ENCODE results near the gene HOXC13. TPM values are rescaled to one million over a fixed set of nuclear protein-coding genes. Genes with fewer than 3 reads are reported as not detected.
A peak's percentile ranks its signal among the peaks of the same experiment; 100 is the strongest.

HOXC13 gene
- total RNA-seq, 2 experiments from 2014 or later: 0.06 TPM; not detected in 1

DNA sequence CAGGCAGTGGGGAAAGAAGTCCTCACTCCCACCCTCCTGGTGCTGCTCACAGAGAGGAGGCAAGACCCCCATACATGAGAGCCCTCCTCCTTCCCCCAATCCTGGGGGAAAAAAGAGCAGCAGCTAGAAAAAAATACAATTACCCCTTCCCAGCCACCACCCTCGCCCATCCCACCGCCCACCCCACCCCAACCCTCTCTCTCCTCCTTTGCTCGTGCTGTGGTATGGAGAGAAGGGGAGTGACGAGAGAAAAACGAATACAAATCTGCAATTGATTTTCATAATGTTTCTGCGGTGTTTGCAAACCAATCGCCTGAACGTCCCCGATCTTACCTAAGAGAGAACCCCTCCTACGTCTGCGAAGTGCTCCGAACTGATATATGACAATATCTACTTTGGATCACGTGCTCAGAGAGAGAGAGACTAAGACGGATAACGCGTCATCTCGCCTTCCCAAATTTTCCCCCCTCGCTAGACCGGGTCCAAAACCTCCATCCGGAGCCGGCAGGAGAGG, 34.1 kb downstream of the HOXC13 start, which contains the start of gene HOXC11:
TSS of gene HOXC11 (plus strand) at position 405 of the 514 bp plus-strand sequence. CDS start 116 bp downstream, outside the sequence.
- ChIA-PET CTCF (ENCODE audit: unreplicated experiment) (no interaction called here), POLR2A (no interaction called here)
- H3K4me2 ChIP-seq (ENCODE audit: low read length): peak within 1 kb of the TSS; percentile 65

DNA sequence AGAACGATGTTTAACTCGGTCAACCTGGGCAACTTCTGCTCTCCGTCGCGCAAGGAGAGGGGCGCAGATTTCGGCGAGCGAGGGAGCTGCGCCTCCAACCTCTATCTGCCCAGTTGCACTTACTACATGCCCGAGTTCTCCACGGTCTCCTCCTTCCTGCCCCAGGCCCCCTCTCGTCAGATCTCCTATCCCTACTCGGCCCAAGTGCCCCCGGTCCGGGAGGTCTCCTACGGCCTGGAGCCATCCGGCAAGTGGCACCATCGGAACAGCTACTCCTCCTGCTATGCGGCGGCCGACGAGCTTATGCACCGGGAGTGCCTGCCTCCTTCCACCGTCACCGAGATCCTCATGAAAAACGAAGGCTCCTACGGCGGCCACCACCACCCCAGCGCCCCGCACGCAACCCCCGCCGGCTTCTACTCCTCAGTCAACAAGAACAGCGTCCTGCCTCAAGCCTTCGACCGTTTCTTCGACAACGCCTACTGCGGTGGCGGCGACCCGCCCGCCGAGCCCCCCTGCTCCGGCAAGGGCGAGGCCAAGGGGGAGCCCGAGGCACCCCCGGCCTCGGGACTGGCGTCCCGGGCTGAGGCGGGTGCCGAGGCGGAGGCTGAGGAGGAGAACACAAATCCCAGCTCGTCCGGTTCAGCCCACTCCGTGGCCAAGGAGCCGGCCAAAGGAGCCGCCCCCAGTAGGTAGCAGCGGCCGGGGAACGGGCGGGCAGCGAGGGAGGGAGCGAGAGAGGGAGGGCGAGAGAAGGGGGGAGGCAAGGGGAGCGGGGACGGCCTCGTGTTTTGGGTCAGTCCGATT, 34.8 kb downstream of the HOXC13 start:
- ChIA-PET CTCF (ENCODE audit: unreplicated experiment) (interaction anchor here (0.6 to 0.7 kb wide), 2 partner anchors 11 to 205 kb away, joined by 3 to 4 read pairs; no protein-coding TSS in a partner anchor), POLR2A (no interaction called here)
- H4K20me1 ChIP-seq (ENCODE audit: insufficient read depth, low read length): no peaks in the 10 kb centered on the region

More for the DNA sequence above, 34.1 kb downstream of the HOXC13 start, which contains the start of gene HOXC11:
- no peaks in the 10 kb centered on the region for H3K36me3 ChIP-seq (ENCODE audit: insufficient read depth, low read length)
- TF ChIP-seq, protein P1, sequence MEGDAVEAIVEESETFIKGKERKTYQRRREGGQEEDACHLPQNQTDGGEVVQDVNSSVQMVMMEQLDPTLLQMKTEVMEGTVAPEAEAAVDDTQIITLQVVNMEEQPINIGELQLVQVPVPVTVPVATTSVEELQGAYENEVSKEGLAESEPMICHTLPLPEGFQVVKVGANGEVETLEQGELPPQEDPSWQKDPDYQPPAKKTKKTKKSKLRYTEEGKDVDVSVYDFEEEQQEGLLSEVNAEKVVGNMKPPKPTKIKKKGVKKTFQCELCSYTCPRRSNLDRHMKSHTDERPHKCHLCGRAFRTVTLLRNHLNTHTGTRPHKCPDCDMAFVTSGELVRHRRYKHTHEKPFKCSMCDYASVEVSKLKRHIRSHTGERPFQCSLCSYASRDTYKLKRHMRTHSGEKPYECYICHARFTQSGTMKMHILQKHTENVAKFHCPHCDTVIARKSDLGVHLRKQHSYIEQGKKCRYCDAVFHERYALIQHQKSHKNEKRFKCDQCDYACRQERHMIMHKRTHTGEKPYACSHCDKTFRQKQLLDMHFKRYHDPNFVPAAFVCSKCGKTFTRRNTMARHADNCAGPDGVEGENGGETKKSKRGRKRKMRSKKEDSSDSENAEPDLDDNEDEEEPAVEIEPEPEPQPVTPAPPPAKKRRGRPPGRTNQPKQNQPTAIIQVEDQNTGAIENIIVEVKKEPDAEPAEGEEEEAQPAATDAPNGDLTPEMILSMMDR (conservative IDR thresholded peaks at IDR 0.05; ENCODE audit: low read length): no peak
- TF ChIP-seq EZH2phosphoT487 (IDR thresholded peaks at IDR 0.05; ENCODE audit: borderline replicate concordance, low read depth, low read length): no peak
- BruUV-seq (replicated peaks): no TSS peak
- H3K27ac ChIP-seq (ENCODE audit: low read depth, low read length, poor library complexity, severe bottlenecking): no peak within 1 kb of the TSS
- 0 out of 2 replicates have a peak within 1 kb of the TSS, but pooled peaks have one; percentile 77 for H2AFZ ChIP-seq (ENCODE audit: low read length)
- H4K20me1 ChIP-seq (ENCODE audit: insufficient read depth, low read length): no peaks in the 10 kb centered on the region
- peak within 1 kb of the TSS; percentile 71 for H3K4me3 ChIP-seq (ENCODE audit: low read depth, low read length, poor library complexity, severe bottlenecking)
- no peak for DNase-seq (ENCODE audit: low spot score)
- no peaks in the 10 kb centered on the region for H3K79me2 ChIP-seq (ENCODE audit: insufficient read depth, low read depth, low read length)
- H3K9me2 ChIP-seq (ENCODE audit: insufficient read depth, low read length): no peaks in the 10 kb centered on the region
- H3K4me1 ChIP-seq (ENCODE audit: insufficient read depth, low read length, poor library complexity, severe bottlenecking): peaks cover 24% of the 10 kb centered on the region
- H3K9me3 ChIP-seq (ENCODE audit: low read length): no peaks in the 10 kb centered on the region
- intact Hi-C loops (cut with micrococcal nuclease; ENCODE audit: unreplicated experiment): no loop called here

More for the DNA sequence above, 34.8 kb downstream of the HOXC13 start:
- H3K27ac ChIP-seq (ENCODE audit: low read depth, low read length, poor library complexity, severe bottlenecking): no peak overlapping the region
- no TSS peak for BruUV-seq (replicated peaks)
- no peaks in the 10 kb centered on the region for H3K9me2 ChIP-seq (ENCODE audit: insufficient read depth, low read length)
- no peaks in the 10 kb centered on the region for H3K79me2 ChIP-seq (ENCODE audit: insufficient read depth, low read depth, low read length)
- peak overlapping the region; percentile 65 for H3K4me2 ChIP-seq (ENCODE audit: low read length)
- no peak for TF ChIP-seq EZH2phosphoT487 (IDR thresholded peaks at IDR 0.05; ENCODE audit: borderline replicate concordance, low read depth, low read length)
- TF ChIP-seq, protein P1 (conservative IDR thresholded peaks at IDR 0.05; ENCODE audit: low read length): no peak
- H3K4me1 ChIP-seq (ENCODE audit: insufficient read depth, low read length, poor library complexity, severe bottlenecking): peaks cover 31% of the 10 kb centered on the region
- DNase-seq (ENCODE audit: low spot score): no peak
- no peaks in the 10 kb centered on the region for H3K9me3 ChIP-seq (ENCODE audit: low read length)
- H2AFZ ChIP-seq (ENCODE audit: low read length): no peak overlapping the region
- H3K36me3 ChIP-seq (ENCODE audit: insufficient read depth, low read length): no peaks in the 10 kb centered on the region
- intact Hi-C loops (cut with micrococcal nuclease; ENCODE audit: unreplicated experiment): no loop called here
- peak overlapping the region; percentile 71 for H3K4me3 ChIP-seq (ENCODE audit: low read depth, low read length, poor library complexity, severe bottlenecking)
